HFF-Myc (cell line): ENCODE results near the gene PLA2G1B.

Experiments
- DNase-seq: peaks from one replicate; pipeline ENCODE4 v3.0.0-alpha.2; 2011; ENCODE audit warnings: low read depth; ENCODE audit errors: extremely low read depth
- H3K4me3 ChIP-seq: replicated peaks from 2 replicates; pipeline ENCODE4 v1.5.1; 2011; ENCODE audit warnings: low read depth, mild to moderate bottlenecking, control low read depth, low read length
- TF ChIP-seq, protein P1 (sequence below): IDR thresholded peaks from 2 replicates; pipeline ENCODE4 v1.5.1; 2012; ENCODE audit warnings: mild to moderate bottlenecking, low read depth, low read length, control low read depth; ENCODE audit errors: missing control alignments

The PLA2G1B gene

DNA sequence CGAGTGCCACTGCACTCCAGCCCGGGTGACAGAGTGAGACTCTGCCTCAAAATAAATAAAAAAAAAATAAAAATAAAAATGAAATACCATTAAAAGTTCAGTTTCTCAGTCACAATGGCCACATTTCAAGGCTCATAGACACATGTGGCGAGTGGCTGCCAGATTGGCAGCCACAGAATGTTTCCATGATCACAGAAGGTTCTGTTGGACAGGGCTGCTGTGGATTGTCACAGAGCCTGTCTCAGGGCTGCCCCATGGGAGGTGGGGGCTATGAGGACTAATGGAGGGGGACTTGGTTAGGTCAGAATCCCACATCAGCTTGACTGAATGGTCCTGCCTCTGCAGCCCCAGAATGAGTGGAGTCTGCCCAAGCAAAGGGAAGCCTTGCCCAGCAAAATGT lies 3.8 kb upstream of the PLA2G1B start:
- TF ChIP-seq, protein P1, sequence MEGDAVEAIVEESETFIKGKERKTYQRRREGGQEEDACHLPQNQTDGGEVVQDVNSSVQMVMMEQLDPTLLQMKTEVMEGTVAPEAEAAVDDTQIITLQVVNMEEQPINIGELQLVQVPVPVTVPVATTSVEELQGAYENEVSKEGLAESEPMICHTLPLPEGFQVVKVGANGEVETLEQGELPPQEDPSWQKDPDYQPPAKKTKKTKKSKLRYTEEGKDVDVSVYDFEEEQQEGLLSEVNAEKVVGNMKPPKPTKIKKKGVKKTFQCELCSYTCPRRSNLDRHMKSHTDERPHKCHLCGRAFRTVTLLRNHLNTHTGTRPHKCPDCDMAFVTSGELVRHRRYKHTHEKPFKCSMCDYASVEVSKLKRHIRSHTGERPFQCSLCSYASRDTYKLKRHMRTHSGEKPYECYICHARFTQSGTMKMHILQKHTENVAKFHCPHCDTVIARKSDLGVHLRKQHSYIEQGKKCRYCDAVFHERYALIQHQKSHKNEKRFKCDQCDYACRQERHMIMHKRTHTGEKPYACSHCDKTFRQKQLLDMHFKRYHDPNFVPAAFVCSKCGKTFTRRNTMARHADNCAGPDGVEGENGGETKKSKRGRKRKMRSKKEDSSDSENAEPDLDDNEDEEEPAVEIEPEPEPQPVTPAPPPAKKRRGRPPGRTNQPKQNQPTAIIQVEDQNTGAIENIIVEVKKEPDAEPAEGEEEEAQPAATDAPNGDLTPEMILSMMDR = no peak
- no peak for DNase-seq
- no peak overlapping the region for H3K4me3 ChIP-seq

GRCh38 chr12:120328228-120328627 lies 649 bp upstream of the PLA2G1B start:
- no peak for DNase-seq
- TF ChIP-seq, protein P1 = no peak
- no peak overlapping the region for H3K4me3 ChIP-seq

- TF ChIP-seq, protein P1 = no peak
- no peak for DNase-seq
- H3K4me3 ChIP-seq = no peak overlapping the region; the same call in 1 of the 2 replicates
Measured at GRCh38 chr12:120324841-120325417, 2.6 kb downstream of the PLA2G1B start.

DNA sequence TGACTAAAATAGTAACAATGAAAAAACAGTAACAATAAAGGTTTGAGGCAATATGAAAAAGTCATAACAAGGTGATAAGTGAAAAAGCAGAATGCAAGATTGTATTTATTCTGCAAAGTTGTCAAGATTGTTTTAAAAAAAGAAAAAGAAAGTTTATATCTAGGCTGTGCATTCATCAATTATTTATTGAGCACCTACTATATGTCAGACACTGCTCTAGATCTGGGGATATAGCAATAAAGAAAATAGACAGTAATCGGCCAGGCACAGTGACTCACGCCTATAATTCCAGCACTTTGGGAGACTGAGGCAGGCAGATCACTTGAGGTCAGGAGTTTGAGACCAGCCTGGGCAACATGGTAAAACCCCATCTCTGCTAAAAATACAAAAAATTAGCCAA lies 3.8 kb downstream of the PLA2G1B start:
- DNase-seq = no peak
- H3K4me3 ChIP-seq = no peak overlapping the region
- TF ChIP-seq, protein P1 = no peak

GRCh38 chr12:120321382-120322202 lies 6.0 kb downstream of the PLA2G1B start:
- no peak overlapping the region for H3K4me3 ChIP-seq
- TF ChIP-seq, protein P1 = no peak
- no peak for DNase-seq

DNA sequence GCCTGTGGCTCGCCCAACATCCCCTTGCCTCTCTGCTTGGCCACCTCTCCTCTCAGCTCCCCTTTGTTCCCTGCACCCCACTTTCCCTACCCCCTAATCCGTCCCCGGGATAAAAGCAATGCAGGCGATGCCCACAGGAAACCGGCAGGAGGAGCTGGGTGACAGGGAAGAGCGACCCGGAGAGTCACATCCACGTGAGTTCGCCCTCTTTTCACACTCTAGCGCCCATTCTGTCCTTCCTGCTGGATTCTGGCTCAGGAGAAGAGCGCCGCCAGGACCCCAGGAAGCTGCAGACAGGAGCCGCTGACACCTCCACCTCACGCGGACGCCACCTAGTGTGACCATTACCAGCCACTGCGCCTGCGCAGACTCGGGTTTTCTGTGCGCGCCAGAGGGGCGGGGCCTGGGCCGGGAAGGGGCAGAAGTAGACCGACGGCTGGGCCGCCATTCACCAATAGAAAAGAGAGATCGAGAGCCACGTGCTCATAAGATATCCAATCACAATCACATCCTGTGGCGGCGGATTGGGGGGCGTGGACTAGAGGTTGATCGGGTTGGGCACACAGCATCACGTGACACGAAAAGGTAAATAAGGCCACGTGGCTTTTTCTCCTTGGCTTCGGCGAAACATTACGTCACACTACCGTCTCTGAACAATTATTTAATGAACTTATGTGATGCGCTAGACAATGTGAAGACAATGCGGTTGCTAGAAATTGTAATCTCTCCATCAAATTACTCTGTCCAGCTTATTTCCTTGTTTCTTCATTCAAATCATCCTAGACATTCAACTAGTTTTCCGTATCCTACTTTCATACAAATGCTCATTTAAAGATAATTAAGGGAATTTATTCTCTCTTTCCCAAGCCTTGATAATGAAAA lies 10.1 kb downstream of the PLA2G1B start:
- peak overlapping the region; percentile 46 for H3K4me3 ChIP-seq
- TF ChIP-seq, protein P1 = peak; percentile 53
- DNase-seq = peak; percentile 98
